AG10803 (cell line): Measurements from ENCODE around the gene ZNF511.

Source experiments
- DNase-seq: peaks from one replicate; pipeline ENCODE4 v3.0.0; 2010; ENCODE audit warnings: low read depth
- H3K4me3 ChIP-seq: 2 replicates; pipeline ENCODE4 v1.5.1; 2011; ENCODE audit warnings: mild to moderate bottlenecking, low read length, control low read depth
- CTCF ChIP-seq: conservative IDR thresholded peaks from 2 replicates; pipeline ENCODE4 v1.5.1; 2011; ENCODE audit warnings: mild to moderate bottlenecking, low read length, control low read depth, inconsistent platforms

Gene ZNF511

GRCh38 chr10:133351408-133352318 is 42.9 kb downstream of the ZNF511 start:
- DNase-seq, result no peak
- TF ChIP-seq CTCF, result no peak
- no peak overlapping the region for H3K4me3 ChIP-seq

GRCh38 chr10:133353202-133353959 is 44.7 kb downstream of the ZNF511 start:
- no peak overlapping the region for H3K4me3 ChIP-seq
- no peak for TF ChIP-seq CTCF
- DNase-seq, result no peak

GRCh38 chr10:133353988-133354605 is 45.4 kb downstream of the ZNF511 start:
- H3K4me3 ChIP-seq, result no peak overlapping the region
- no peak for TF ChIP-seq CTCF
- no peak for DNase-seq

GRCh38 chr10:133354672-133355240 is 46.0 kb downstream of the ZNF511 start:
- no peak overlapping the region for H3K4me3 ChIP-seq
- TF ChIP-seq CTCF, result no peak
- DNase-seq, result no peak

GRCh38 chr10:133355266-133355665 is 46.6 kb downstream of the ZNF511 start:
- H3K4me3 ChIP-seq, result no peak overlapping the region

GRCh38 chr10:133355991-133356390 is 47.3 kb downstream of the ZNF511 start:
- no peak for TF ChIP-seq CTCF

More at GRCh38 chr10:133355266-133355665, 46.6 kb downstream of the ZNF511 start:
- DNase-seq, result no peak
- TF ChIP-seq CTCF, result no peak

More at GRCh38 chr10:133355991-133356390, 47.3 kb downstream of the ZNF511 start:
- DNase-seq, result no peak
- H3K4me3 ChIP-seq, result no peak overlapping the region
